Heart right ventricle (tissue), 16 donors: ENCODE measurements around the gene IYD. TPM values are rescaled to one million over a fixed set of nuclear protein-coding genes. Genes with fewer than 3 reads are reported as not detected.

Experiments
- ATAC-seq, 8 donors: fragments of 200-7000 bp; cut with Tn5 transposase; one replicate each; pipeline ENCODE4 v1.9.1; 2020; ENCODE audit warnings: mild to moderate bottlenecking in 8 of 8, moderate library complexity in 8 of 8, moderate number of reproducible peaks in 1 of 8
- DNase-seq, 2 donors: peaks; one replicate each; pipeline ENCODE4 v3.0.0-alpha.2; 2020
- H3K27ac ChIP-seq, 10 donors: fragments of 200-600 bp; sonication (generic) in 2 of 10; one replicate each; pipeline versions ENCODE4 v1.5.0 to v1.8.0; 2020 to 2022; ENCODE audit warnings: mild to moderate bottlenecking in 3 of 10
- H3K27me3 ChIP-seq, 7 donors: fragments of 200-600 bp; one replicate each; pipeline ENCODE4 v1.8.0; 2021 to 2022; ENCODE audit warnings: mild to moderate bottlenecking in 2 of 7
- H3K36me3 ChIP-seq, 9 donors: fragments of 200-600 bp; sonication (generic) in 1 of 9; one replicate each; pipeline versions ENCODE4 v1.5.0 to v1.8.0; 2020 to 2022; ENCODE audit warnings: mild to moderate bottlenecking in 2 of 9
- H3K4me1 ChIP-seq, 9 donors: fragments of 200-600 bp; sonication (generic) in 1 of 9; one replicate each; pipeline versions ENCODE4 v1.5.0 to v1.8.0; 2020 to 2022; ENCODE audit warnings: mild to moderate bottlenecking in 4 of 9
- H3K4me3 ChIP-seq, 10 donors: fragments of 200-600 bp; sonication (generic) in 2 of 10; one replicate each; pipeline versions ENCODE4 v1.5.0 to v1.8.0; 2020 to 2022; ENCODE audit warnings: mild to moderate bottlenecking in 7 of 10, moderate library complexity in 2 of 10
- H3K9me3 ChIP-seq, 11 donors: fragments of 200-600 bp in 10 of 11; sonication (generic) in 2 of 11; one replicate each; pipeline versions ENCODE4 v1.5.0 to v1.8.0; 2013 to 2022; ENCODE audit warnings: mild to moderate bottlenecking in 2 of 11, control low read depth in 1 of 11, moderate library complexity in 1 of 11
- WGBS, 2 donors: extraction: QIAGEN DNeasy Blood & Tissue Kit; methylation state at CpG; one replicate each; pipeline ENCODE4 v1.1.7; 2013; ENCODE audit warnings: inconsistent platforms in 1 of 2; 5-methylcytosine and 5-hydroxymethylcytosine counted together
- intact Hi-C, 10 donors: fragments of 100-400 bp; cut with DNase I; formaldehyde crosslinking; loops; one replicate each; pipeline versions ENCODE4 v1.11.1 to v1.14.2; 2022
- polyA plus RNA-seq, 2 donors: library from polyadenylated mRNA; stranded (reverse); fragments of 200-250 nt; gene quantifications; one replicate each; pipeline ENCODE4 v1.2.3, GENCODE V29; 2013
- total RNA-seq, 10 donors: library from RNA; stranded (reverse); fragmentation: NEBNext Ultra II Directional in 3 of 10; extraction: Animal tissue kit (Norgen Biotek cat#: 25700) in 3 of 10; gene quantifications; one replicate each; pipeline versions ENCODE4 v1.2.1 to v1.2.4, GENCODE V29; 2021 to 2023
- TF ChIP-seq, protein P1 (sequence below), 9 donors: fragments of 200-600 bp; sonication (generic) in 2 of 9; IDR thresholded peaks; one replicate each; pipeline versions ENCODE4 v1.5.0 to v1.8.0; 2021 to 2022; ENCODE audit warnings: antibody characterized with exemption in 9 of 9, mild to moderate bottlenecking in 5 of 9, moderate library complexity in 1 of 9
- donor health status: Arrhythmogenic right ventricular cardiomyopathy.
- donor health status: ischemic (EF 13 %, LVEDD 7.1; RV severe dilation, severe dysfunction).
- donor health status: healthy with polysubstance abuse.
- donor health status: DM: no; HTN: yes; CAD: no.
- donor health status: DM: no; HTN: no; CAD: no.
- donor health status: ischemic (EF 25% LVEDD 6.9; RV normal size, moderate dysfunction).
- donor health status: ischemic (EF 25% LVEDD 5.7; RV mildly dilated, moderate dysfunction).
- donor health status: healthy.
- donor health status: DM: yes; HTN: yes; CAD: no.
- donor health status: Ischemic cardiomyopathy.
- donor health status: ischemic (EF 35%, LVEDD 5.7; RV mildly dilated, moderate dysfunction).
- donor health status: nonischemic (EF 11% LVEDD 7.7; RV severe dilation, severe dysfunction).
- donor health status: DM: yes; HTN: yes; CAD: no.
- donor health status: PGD.
- donor health status: ischemic (EF 29% LVEDD 5.4; RV normal size, mild dysfunction).
- donor health status: nonischemic (EF 23%, LVEDD 6.1; RV moderate dilation, normal function).

The IYD gene
- total and polyA plus RNA-seq, 12 donors = not detected

DNA sequence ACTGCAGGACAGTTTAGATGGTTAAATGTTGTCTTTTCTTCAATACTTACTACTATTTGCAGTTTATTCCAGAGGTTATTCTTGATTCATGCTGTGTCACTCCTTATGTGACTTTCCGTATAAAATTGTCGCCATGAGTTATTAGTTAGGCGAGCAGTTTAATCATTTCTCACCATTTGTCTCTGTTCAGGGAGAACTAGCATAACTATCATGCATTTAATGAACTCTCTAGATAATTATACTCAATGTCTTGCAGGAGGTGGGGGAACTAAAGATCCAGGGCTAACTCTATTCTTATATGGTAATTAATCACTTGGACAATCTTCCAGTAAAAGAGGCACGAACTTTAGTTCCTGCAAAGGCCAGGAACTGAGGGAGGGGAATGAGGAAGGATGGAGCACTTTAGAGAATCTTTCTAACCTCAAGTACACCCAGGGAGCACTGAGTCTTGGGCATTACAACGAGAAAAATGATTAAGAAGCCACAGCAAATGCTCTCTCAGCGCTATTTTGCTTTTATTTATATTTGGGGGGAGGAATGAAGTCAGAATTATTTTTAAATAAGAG lies 58.3 kb downstream of the IYD start:
- DNase-seq = no peak
- WGBS, 2 donors = 77 to 85% methylated on average over 6 of the region's 6 CpGs
- H3K27me3 ChIP-seq = no peaks in the 10 kb centered on the region
- intact Hi-C loops = loop anchor here in 1 of 10 donors (10.0 kb wide), 1 partner anchor 148 kb away; no protein-coding TSS in a partner anchor
- no peaks in the 10 kb centered on the region for H3K4me1 ChIP-seq
- no peak for ATAC-seq
- H3K9me3 ChIP-seq = no peaks in the 10 kb centered on the region
- H3K4me3 ChIP-seq = no peak overlapping the region
- H3K27ac ChIP-seq = no peak overlapping the region
- TF ChIP-seq, protein P1, sequence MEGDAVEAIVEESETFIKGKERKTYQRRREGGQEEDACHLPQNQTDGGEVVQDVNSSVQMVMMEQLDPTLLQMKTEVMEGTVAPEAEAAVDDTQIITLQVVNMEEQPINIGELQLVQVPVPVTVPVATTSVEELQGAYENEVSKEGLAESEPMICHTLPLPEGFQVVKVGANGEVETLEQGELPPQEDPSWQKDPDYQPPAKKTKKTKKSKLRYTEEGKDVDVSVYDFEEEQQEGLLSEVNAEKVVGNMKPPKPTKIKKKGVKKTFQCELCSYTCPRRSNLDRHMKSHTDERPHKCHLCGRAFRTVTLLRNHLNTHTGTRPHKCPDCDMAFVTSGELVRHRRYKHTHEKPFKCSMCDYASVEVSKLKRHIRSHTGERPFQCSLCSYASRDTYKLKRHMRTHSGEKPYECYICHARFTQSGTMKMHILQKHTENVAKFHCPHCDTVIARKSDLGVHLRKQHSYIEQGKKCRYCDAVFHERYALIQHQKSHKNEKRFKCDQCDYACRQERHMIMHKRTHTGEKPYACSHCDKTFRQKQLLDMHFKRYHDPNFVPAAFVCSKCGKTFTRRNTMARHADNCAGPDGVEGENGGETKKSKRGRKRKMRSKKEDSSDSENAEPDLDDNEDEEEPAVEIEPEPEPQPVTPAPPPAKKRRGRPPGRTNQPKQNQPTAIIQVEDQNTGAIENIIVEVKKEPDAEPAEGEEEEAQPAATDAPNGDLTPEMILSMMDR (IDR thresholded peaks at IDR 0.05) = no peak
- H3K36me3 ChIP-seq = no peaks in the 10 kb centered on the region

DNA sequence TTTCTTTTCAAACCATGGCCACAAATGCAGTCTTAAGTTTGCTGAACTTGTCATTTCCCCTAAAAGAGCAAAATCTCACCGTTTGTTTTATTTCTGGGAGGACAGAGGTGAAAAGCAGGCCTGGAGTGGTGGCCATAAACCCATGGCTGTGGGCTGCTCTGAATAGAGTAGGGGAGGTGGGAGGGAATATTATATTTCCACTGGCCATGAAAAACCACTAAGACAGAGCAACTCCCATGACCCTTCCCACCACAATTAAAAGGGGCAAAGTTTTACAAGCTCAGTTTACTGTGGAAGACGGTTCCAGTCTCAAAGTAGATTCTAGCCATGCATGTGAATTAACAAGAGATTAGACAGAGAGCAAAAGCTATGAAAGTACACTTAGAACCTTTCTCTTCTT lies 59.0 kb downstream of the IYD start:
- 93% methylated on average over 2 of the region's 2 CpGs for WGBS, 2 donors
- intact Hi-C loops = loop anchor here in 1 of 10 donors (10.0 kb wide), 1 partner anchor 147 kb away; no protein-coding TSS in a partner anchor
- ATAC-seq = no peak
- no peak for DNase-seq
- H3K27ac ChIP-seq = no peak overlapping the region
- no peak overlapping the region for H3K4me3 ChIP-seq
- TF ChIP-seq, protein P1 (IDR thresholded peaks at IDR 0.05) = no peak
- no peaks in the 10 kb centered on the region for H3K9me3 ChIP-seq
- H3K4me1 ChIP-seq = no peaks in the 10 kb centered on the region
- no peaks in the 10 kb centered on the region for H3K36me3 ChIP-seq
- no peaks in the 10 kb centered on the region for H3K27me3 ChIP-seq

DNA sequence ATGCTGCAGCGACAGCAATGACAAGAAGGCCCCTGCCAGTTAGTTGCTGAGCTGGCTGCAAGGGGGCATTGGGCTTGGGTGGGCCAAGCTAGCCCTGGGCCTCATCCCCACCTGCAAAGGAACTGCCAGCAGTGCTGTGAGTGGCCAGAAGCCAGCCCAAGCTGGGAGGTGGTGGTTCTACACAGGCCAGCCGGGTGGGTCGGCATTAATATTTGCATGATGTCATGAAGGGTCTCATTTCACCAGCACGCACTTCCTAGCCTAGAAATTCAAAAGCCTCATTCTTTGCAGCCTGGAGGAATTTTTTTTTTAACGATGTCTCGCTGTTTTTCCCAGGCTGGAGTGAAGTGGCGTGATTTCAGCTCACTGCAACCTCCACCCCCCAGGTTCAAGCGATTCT lies 62.0 kb downstream of the IYD start:
- TF ChIP-seq, protein P1 (IDR thresholded peaks at IDR 0.05) = no peak
- Histone ChIP-seq H3K9me3 (no peaks in the 10 kb centered on the region), H3K27ac (no peak overlapping the region), H3K4me3 (no peak overlapping the region), H3K4me1 (no peaks in the 10 kb centered on the region), H3K36me3 (no peaks in the 10 kb centered on the region), H3K27me3 (no peaks in the 10 kb centered on the region)
- no peak for DNase-seq
- 86 to 92% methylated on average over 8 of the region's 8 CpGs for WGBS, 2 donors
- intact Hi-C loops = loop anchor here in 1 of 10 donors (5.0 kb wide), 1 partner anchor 371 kb away; no protein-coding TSS in a partner anchor
- ATAC-seq = no peak

- 87 to 93% methylated on average over 3 of the region's 3 CpGs for WGBS, 2 donors
- DNase-seq = no peak
- intact Hi-C loops = no loop called here
- H3K9me3 ChIP-seq = peaks cover 0 to 6% (median 0%) of the 10 kb centered on the region in 11 donors
- H3K36me3 ChIP-seq = no peaks in the 10 kb centered on the region
- peaks cover 0 to 5% (median 0%) of the 10 kb centered on the region in 9 donors for H3K4me1 ChIP-seq
- H3K27me3 ChIP-seq = no peaks in the 10 kb centered on the region
- no peak for ATAC-seq
- no peak overlapping the region for H3K4me3 ChIP-seq
- no peak overlapping the region for H3K27ac ChIP-seq
- TF ChIP-seq, protein P1 (IDR thresholded peaks at IDR 0.05) = no peak
Measured at GRCh38 chr6:150435360-150435759, 66.5 kb downstream of the IYD start.
